Naive B cell (primary cell): ENCODE results near the gene TMEFF2. TPM values are rescaled to one million over a fixed set of nuclear protein-coding genes. Genes with fewer than 3 reads are reported as not detected.

Source experiments
- ATAC-seq, 2 donors: fragments of 150-1000 bp; cut with Tn5 transposase; 2 replicates each; pipeline ENCODE4 v1.10.0; 2021; ENCODE audit warnings: low read depth in 2 of 2, mild to moderate bottlenecking in 2 of 2, moderate library complexity in 2 of 2
- DNase-seq: peaks from one replicate; pipeline ENCODE4 v3.0.0; 2022
- H3K27ac Mint-ChIP-seq, 6 donors: one replicate each; pipeline ENCODE4 v1.8.0; 2020 to 2022; ENCODE audit warnings: mild to moderate bottlenecking in 6 of 6, mixed read lengths in 6 of 6, moderate library complexity in 5 of 6, inconsistent platforms in 2 of 6
- H3K27me3 Mint-ChIP-seq, 3 donors: one replicate each; pipeline ENCODE4 v1.8.0; 2021 to 2022; ENCODE audit warnings: mixed read lengths in 3 of 3, mild to moderate bottlenecking in 1 of 3
- H3K36me3 Mint-ChIP-seq, 2 donors: one replicate each; pipeline ENCODE4 v1.8.0; 2020 to 2022; ENCODE audit warnings: mixed read lengths in 2 of 2, inconsistent platforms in 1 of 2, mild to moderate bottlenecking in 1 of 2
- H3K4me1 Mint-ChIP-seq, 3 donors: one replicate each; pipeline ENCODE4 v1.8.0; 2020 to 2022; ENCODE audit warnings: mixed read lengths in 3 of 3, inconsistent platforms in 1 of 3, mild to moderate bottlenecking in 1 of 3, moderate library complexity in 1 of 3
- H3K4me3 Mint-ChIP-seq, 8 donors: one replicate each; pipeline ENCODE4 v1.8.0; 2020 to 2022; ENCODE audit warnings: mild to moderate bottlenecking in 8 of 8, mixed read lengths in 8 of 8, moderate library complexity in 8 of 8, inconsistent platforms in 2 of 8
- H3K9me3 Mint-ChIP-seq, 7 donors: one replicate each; pipeline ENCODE4 v1.8.0; 2020 to 2022; ENCODE audit warnings: mixed read lengths in 7 of 7, mild to moderate bottlenecking in 5 of 7, inconsistent platforms in 2 of 7, moderate library complexity in 1 of 7
- polyA plus RNA-seq, 6 donors: library from polyadenylated mRNA; unstranded; fragments of 300-500 nt; fragmentation: Illumina TruSeq; gene quantifications; one replicate each; pipeline ENCODE4 v1.2.3, GENCODE V29; 2021; ENCODE audit warnings: low read depth in 6 of 6

Gene TMEFF2
- polyA plus RNA-seq, 6 donors from 2014 or later: not detected

- H3K4me1 Mint-ChIP-seq: no peaks in the 10 kb centered on the region
- DNase-seq (no peak), ATAC-seq (no peak)
- H3K4me3 Mint-ChIP-seq: no peak overlapping the region
- H3K36me3 Mint-ChIP-seq: no peaks in the 10 kb centered on the region
- no peak overlapping the region for H3K27ac Mint-ChIP-seq
- H3K27me3 Mint-ChIP-seq: peaks cover 0 to 2% (median 0%) of the 10 kb centered on the region in 3 donors
- no peaks in the 10 kb centered on the region for H3K9me3 Mint-ChIP-seq
These were observed 194.3 kb downstream of the TMEFF2 start for GRCh38 chr2:192000196-192000980.

GRCh38 chr2:191999101-191999841 lies 195.5 kb downstream of the TMEFF2 start:
- no peaks in the 10 kb centered on the region for H3K4me1 Mint-ChIP-seq

GRCh38 chr2:191995285-191995684 lies 199.4 kb downstream of the TMEFF2 start:
- Mint-ChIP-seq H3K27ac (no peak overlapping the region), H3K9me3 (no peaks in the 10 kb centered on the region), H3K4me1 (no peaks in the 10 kb centered on the region), H3K4me3 (no peak overlapping the region), H3K36me3 (no peaks in the 10 kb centered on the region), H3K27me3 (no peaks in the 10 kb centered on the region)
- ATAC-seq (no peak), DNase-seq (no peak)

More at GRCh38 chr2:191999101-191999841, 195.5 kb downstream of the TMEFF2 start:
- ATAC-seq (no peak), DNase-seq (no peak)
- Mint-ChIP-seq H3K4me3 (no peak overlapping the region), H3K36me3 (no peaks in the 10 kb centered on the region), H3K9me3 (no peaks in the 10 kb centered on the region), H3K27ac (no peak overlapping the region), H3K27me3 (no peaks in the 10 kb centered on the region)

GRCh38 chr2:191994749-191995148 lies 200.0 kb downstream of the TMEFF2 start:
- Mint-ChIP-seq H3K9me3 (no peaks in the 10 kb centered on the region), H3K4me3 (no peak overlapping the region), H3K36me3 (no peaks in the 10 kb centered on the region), H3K27me3 (no peaks in the 10 kb centered on the region), H3K4me1 (no peaks in the 10 kb centered on the region), H3K27ac (no peak overlapping the region)
- no peak for ATAC-seq
- no peak for DNase-seq

- DNase-seq: no peak
- Mint-ChIP-seq H3K4me3 (no peak overlapping the region), H3K27me3 (no peaks in the 10 kb centered on the region), H3K9me3 (no peaks in the 10 kb centered on the region), H3K4me1 (no peaks in the 10 kb centered on the region), H3K27ac (no peak overlapping the region), H3K36me3 (no peaks in the 10 kb centered on the region)
- ATAC-seq: no peak
These were observed 203.3 kb downstream of the TMEFF2 start for GRCh38 chr2:191991442-191991841.

GRCh38 chr2:191985740-191986139 lies 209.0 kb downstream of the TMEFF2 start:
- Mint-ChIP-seq H3K27ac (no peak overlapping the region), H3K9me3 (no peaks in the 10 kb centered on the region), H3K27me3 (peaks cover 0 to 4% (median 0%) of the 10 kb centered on the region in 3 donors), H3K36me3 (no peaks in the 10 kb centered on the region), H3K4me3 (no peak overlapping the region), H3K4me1 (no peaks in the 10 kb centered on the region)
- DNase-seq: no peak
- ATAC-seq: no peak

- Mint-ChIP-seq H3K4me3 (no peak overlapping the region), H3K36me3 (no peaks in the 10 kb centered on the region), H3K27ac (no peak overlapping the region), H3K27me3 (peaks cover 0 to 4% (median 0%) of the 10 kb centered on the region in 3 donors), H3K4me1 (no peaks in the 10 kb centered on the region), H3K9me3 (no peaks in the 10 kb centered on the region)
- ATAC-seq (no peak), DNase-seq (no peak)
These were observed 211.1 kb downstream of the TMEFF2 start for GRCh38 chr2:191983591-191983990.

- Mint-ChIP-seq H3K4me3 (no peak overlapping the region), H3K4me1 (no peaks in the 10 kb centered on the region), H3K27me3 (peaks cover 0 to 4% (median 0%) of the 10 kb centered on the region in 3 donors), H3K27ac (no peak overlapping the region), H3K9me3 (no peaks in the 10 kb centered on the region), H3K36me3 (no peaks in the 10 kb centered on the region)
- no peak for ATAC-seq
- no peak for DNase-seq
These were observed 211.5 kb downstream of the TMEFF2 start for GRCh38 chr2:191983186-191983585.

- DNase-seq (no peak), ATAC-seq (no peak)
- H3K36me3 Mint-ChIP-seq: no peaks in the 10 kb centered on the region
- H3K27ac Mint-ChIP-seq: no peak overlapping the region
- H3K9me3 Mint-ChIP-seq: no peaks in the 10 kb centered on the region
- H3K27me3 Mint-ChIP-seq: peaks cover 0 to 4% (median 0%) of the 10 kb centered on the region in 3 donors
- no peak overlapping the region for H3K4me3 Mint-ChIP-seq
- H3K4me1 Mint-ChIP-seq: no peaks in the 10 kb centered on the region
These were observed 213.0 kb downstream of the TMEFF2 start for GRCh38 chr2:191981706-191982105.

- Mint-ChIP-seq H3K4me3 (no peak overlapping the region), H3K27ac (no peak overlapping the region), H3K27me3 (peaks cover 0 to 4% (median 0%) of the 10 kb centered on the region in 3 donors), H3K4me1 (no peaks in the 10 kb centered on the region), H3K36me3 (no peaks in the 10 kb centered on the region), H3K9me3 (no peaks in the 10 kb centered on the region)
- no peak for DNase-seq
- no peak for ATAC-seq
These were observed 214.2 kb downstream of the TMEFF2 start for GRCh38 chr2:191980483-191980882.

- no peak overlapping the region for H3K4me3 Mint-ChIP-seq
- no peaks in the 10 kb centered on the region for H3K4me1 Mint-ChIP-seq
- ATAC-seq (no peak), DNase-seq (no peak)
- no peaks in the 10 kb centered on the region for H3K36me3 Mint-ChIP-seq
- no peaks in the 10 kb centered on the region for H3K9me3 Mint-ChIP-seq
- peaks cover 0 to 4% (median 0%) of the 10 kb centered on the region in 3 donors for H3K27me3 Mint-ChIP-seq
- H3K27ac Mint-ChIP-seq: no peak overlapping the region
These were observed 215.5 kb downstream of the TMEFF2 start for GRCh38 chr2:191979221-191979730.

GRCh38 chr2:191977754-191978153 lies 217.0 kb downstream of the TMEFF2 start:
- DNase-seq: no peak
- H3K9me3 Mint-ChIP-seq: no peaks in the 10 kb centered on the region
- no peak overlapping the region for H3K27ac Mint-ChIP-seq
- H3K4me3 Mint-ChIP-seq: no peak overlapping the region
- no peaks in the 10 kb centered on the region for H3K4me1 Mint-ChIP-seq
- no peaks in the 10 kb centered on the region for H3K36me3 Mint-ChIP-seq
- no peak for ATAC-seq
- H3K27me3 Mint-ChIP-seq: peaks cover 0 to 4% (median 0%) of the 10 kb centered on the region in 3 donors

- H3K4me3 Mint-ChIP-seq: no peak overlapping the region
- no peaks in the 10 kb centered on the region for H3K4me1 Mint-ChIP-seq
- no peak overlapping the region for H3K27ac Mint-ChIP-seq
- ATAC-seq (no peak), DNase-seq (no peak)
- H3K9me3 Mint-ChIP-seq: no peaks in the 10 kb centered on the region
- peaks cover 0 to 4% of the 10 kb centered on the region in 2 donors for H3K36me3 Mint-ChIP-seq
- peaks cover 0 to 4% (median 0%) of the 10 kb centered on the region in 3 donors for H3K27me3 Mint-ChIP-seq
These were observed 218.3 kb downstream of the TMEFF2 start for GRCh38 chr2:191976436-191976835.

- no peak for ATAC-seq
- H3K27ac Mint-ChIP-seq: no peak overlapping the region
- DNase-seq: no peak
- H3K27me3 Mint-ChIP-seq: no peaks in the 10 kb centered on the region
- H3K36me3 Mint-ChIP-seq: peaks cover 0 to 4% of the 10 kb centered on the region in 2 donors
- no peaks in the 10 kb centered on the region for H3K9me3 Mint-ChIP-seq
- H3K4me3 Mint-ChIP-seq: no peak overlapping the region
- H3K4me1 Mint-ChIP-seq: no peaks in the 10 kb centered on the region
These were observed 220.1 kb downstream of the TMEFF2 start for GRCh38 chr2:191974676-191975075.
